GM11168 (cell line): ENCODE results near the gene MAP4K5.

Experiments
- in situ Hi-C: fragments of 300-500 bp; cut with MboI; formaldehyde crosslinking; loops from one replicate; pipeline ENCODE4 v1.12.0; 2022; ENCODE audit warnings: low sequenced_read_pairs; ENCODE audit not compliant: unreplicated experiment

Gene MAP4K5

DNA sequence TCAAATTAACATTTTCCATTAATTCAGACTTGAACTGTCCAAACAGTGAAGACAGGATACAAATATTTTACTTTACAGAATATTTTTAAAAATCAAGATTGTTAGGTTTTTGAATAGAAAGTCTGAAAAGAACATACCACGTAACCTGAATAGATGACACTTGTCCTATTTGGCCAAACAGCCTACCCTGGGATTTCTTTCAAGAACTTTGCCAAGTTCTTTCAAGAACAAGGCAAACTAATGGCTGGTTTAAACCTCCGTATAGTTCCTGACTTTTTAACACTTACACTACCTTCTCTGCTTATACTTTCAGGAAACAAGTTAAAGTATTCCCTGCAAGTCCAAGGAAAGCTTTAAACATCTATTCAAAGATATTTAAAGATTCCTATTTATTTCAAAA lies 35.0 kb downstream of the MAP4K5 start:
- in situ Hi-C loops: no loop called here

DNA sequence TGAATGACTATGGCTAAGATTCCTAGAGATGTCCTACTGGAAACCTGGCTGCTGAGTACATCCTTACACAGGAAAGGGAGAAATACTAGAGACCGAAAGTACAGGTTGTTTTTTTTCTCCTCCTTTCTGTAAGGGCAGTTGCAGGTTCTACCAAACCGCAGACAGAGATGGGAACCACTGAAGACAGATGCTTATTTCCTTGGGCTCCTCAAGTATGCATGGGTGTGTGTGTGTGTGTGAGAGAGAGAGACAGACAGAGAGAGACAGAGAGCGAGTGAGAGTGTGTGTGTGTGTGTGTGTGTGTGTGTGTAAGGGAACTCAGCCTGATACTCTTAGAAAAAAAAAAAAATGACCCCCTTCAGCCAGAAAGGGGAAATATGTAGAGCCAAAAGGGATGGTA lies 42.5 kb downstream of the MAP4K5 start:
- in situ Hi-C loops: no loop called here

DNA sequence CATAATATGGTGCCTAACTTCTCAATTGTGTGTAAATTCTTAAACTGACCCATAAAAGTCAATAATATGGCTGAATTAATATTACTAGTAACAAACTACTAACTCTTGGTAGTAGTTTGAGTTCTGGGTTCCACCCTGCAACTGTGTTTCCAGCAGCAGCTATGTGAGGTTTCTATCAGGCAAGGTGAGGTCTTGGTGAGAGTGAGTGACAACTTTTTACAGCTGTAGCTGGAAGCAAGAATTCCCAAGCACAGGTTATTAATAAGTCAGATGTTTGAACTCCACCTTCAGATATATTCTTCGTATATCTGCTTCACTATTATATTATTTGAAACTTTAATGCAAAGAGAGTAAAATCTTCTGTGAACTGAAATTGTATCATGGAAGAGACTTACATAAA lies 43.8 kb downstream of the MAP4K5 start:
- in situ Hi-C loops: no loop called here

DNA sequence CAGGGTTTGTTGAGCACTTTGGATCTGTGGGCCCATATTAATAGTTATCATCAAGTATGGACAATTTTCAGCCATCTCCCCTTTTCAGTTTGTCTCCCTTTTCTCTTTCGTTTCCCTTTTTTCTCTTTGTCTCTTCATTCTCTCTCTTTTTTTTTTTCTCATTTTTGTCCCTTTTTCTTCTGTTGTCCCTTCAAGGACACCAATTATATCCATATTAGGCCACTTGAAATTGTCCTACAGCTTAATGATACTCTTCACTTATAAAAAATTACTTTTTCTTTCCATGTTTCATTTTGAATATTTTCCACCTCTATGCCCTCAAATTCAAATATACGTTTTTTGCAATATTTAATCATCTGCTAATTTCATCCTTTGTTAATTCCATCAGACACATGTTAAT lies 53.3 kb downstream of the MAP4K5 start:
- in situ Hi-C loops: no loop called here

DNA sequence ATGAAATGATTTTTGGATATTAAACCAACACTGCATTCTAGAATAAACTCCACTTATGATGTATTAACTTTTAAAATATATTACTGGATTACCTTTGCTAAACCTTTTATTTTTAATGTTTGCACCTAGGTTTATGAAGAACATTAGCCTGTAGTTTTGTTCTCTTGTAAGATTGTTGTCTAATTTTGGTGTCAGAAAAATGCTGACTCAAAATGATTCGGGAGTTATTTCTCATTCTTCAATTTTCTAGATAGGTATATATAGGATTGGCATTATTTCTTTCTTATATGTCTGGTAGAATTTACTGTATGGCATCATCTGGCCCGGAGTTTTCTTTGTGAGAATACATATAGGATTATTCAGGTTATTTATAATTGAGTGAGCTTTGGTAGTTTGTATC lies 54.6 kb downstream of the MAP4K5 start:
- in situ Hi-C loops: no loop called here

DNA sequence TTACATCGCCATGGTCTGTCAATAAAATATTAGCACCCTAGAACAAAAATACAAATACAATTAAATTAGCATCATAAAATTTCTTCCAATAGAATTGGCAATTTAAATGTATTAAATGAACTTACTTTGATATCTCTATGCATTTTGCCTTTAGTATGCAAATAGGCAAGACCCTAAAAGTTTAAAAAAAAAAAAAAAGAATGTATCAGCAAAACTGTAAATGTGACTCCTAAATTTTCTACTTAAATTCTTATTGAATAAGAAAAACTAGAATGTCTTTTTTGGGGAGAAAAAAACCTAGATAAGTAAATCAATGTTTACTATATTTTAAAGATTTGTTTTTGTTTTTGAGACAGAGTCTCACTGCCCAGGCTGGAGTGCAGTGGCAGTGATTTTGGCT lies 56.2 kb downstream of the MAP4K5 start:
- in situ Hi-C loops: no loop called here

DNA sequence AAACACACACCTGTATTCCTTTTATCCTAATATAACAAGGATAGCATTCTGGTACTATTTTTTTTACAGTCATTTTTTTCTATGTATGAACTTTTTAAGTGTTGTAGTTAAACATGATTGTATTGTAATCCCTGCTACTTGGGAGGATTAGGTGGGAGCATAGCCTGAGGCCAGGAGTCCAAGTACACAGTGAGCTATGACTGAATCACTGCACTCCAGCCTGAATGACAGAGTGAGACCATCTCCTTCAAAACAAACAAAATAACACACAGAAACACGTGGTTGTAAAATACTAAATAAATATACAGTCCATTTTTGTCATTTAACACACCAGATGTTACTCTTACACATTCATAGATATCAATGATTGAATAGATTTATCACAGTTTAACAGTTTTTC lies 56.9 kb downstream of the MAP4K5 start:
- in situ Hi-C loops: no loop called here

DNA sequence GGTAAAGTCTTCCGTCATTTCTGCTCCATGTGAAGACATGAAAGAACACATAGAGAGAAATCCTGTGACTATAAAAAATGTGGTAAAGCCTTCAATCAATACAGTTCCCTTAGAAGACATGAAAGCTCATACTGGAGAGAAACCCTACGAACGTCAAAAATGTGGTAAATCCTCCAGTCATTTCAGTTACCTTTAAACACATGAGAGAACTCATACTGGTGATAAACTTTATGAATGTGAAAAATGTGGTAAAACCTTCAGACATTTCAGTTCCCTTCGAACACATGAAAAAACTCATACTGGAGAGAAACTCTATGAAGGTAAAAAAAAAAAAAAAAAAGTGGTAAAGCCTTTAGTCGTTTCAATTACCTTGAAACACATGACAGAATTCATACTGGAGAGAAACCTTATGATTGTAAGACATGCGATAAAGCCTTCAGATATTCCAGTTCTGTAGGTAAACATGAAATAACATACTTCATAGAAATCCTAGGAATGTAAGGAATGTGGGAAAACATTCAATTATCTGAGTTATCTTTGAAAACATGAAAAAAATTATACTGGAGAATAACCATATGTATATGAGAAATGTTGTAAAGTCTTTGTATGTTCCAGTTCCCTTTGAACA lies 60.4 kb downstream of the MAP4K5 start:
- in situ Hi-C loops: no loop called here

DNA sequence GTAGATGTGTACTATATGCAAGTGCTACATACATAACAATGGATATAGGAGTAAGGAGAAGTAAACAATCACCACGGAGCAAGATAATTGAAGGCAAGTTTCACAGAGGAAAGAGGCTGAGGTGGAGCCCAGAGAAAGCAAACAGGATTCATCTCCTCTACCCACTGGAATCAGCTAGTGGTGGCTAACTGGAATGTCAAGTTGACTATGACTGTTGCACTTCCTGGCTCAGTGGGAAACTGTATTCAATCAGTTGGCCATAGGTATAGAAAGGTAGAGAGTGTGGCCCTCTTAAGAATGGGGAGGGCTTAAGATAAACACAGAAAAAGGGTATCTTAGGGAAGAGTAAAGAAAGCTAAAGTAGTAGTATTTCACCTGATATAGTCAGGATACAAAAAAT lies 62.4 kb downstream of the MAP4K5 start:
- in situ Hi-C loops: no loop called here

DNA sequence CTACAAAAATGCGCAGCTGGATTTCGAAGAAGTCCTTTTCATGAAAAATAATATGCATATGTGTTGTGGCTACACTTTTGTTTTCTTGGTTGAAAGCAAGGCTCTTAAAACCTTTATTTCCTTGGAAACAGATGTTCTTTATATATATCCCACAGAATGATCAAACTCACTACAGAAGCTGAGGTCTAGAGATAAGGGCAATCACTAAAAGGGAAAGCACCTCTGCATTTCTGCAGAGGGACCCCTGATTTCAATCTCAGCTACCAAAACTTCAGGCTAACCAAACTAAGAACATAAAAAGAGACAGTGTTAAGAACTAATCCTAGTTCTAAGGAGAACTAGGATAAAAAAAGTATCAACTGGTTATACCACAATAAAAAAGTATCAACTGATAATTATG lies 70.3 kb downstream of the MAP4K5 start:
- in situ Hi-C loops: no loop called here

DNA sequence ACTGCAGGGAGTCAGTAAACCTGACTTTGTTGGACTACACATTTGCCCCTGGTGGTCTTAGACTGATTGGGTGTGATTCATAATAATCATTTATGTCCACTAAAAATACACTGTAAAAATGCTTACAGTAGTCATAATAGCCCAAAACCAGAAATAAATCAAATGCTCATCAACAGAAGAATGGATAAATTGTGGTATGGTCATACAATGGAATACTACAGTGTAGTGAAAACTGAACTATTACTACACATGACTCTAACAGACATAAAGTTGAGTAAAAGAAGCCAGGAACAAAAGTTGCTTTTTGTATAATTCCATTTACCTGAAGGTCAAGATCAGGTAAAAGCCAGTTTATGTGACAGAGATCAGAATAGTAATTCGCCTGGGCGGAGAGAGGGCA lies 78.5 kb downstream of the MAP4K5 start:
- in situ Hi-C loops: no loop called here

DNA sequence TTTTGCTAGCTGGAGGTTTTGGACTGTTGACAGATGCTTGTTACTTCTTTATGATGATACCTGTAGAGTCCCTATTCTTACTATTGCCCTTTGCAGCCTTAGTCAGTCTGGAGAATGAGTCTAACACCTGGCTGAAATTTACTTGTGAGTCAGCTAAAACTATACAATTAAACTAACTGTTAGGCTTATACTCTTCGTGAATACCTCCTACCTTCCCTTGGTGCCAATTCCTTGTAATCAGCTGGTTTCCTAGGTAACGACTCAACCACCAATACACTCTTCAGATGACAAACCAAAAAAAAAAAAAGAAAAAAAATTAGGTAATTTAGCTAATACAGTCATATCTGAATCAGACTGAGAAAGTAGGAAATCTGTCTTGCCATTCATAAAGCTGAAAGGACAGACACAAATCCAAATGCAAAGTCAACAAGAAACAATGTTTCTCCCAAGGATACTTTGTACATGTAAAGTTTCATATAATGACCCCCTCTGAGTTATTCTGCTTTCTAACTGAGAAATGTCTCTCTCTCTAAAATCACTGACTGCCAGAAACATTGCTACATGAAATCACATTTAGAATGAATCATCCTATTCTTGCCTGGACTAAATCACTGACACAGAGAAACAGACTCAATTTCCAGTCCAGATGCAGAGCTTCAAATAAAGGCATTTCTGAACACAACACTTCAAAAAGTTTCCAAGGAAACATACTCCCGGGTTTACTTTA lies 79.2 kb downstream of the MAP4K5 start:
- in situ Hi-C loops: no loop called here

DNA sequence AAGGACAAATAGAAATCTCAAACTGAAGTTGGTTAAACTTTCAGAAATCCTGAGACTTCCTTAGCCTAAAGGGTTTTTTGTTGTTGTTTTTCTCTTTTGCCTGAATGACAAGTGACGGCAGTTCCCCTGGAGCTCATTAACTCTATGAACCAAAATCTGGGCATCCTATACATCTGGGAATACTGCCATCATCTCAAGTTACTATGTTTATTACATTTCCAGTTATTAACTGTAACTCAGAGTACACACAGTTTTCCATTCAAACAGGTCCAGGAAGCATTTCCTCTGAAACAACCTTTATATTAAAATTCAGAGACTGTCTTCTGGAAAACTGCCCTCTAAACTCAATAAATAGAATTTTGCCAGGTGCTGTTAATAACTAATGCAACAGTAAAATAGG lies 80.1 kb downstream of the MAP4K5 start:
- in situ Hi-C loops: no loop called here

DNA sequence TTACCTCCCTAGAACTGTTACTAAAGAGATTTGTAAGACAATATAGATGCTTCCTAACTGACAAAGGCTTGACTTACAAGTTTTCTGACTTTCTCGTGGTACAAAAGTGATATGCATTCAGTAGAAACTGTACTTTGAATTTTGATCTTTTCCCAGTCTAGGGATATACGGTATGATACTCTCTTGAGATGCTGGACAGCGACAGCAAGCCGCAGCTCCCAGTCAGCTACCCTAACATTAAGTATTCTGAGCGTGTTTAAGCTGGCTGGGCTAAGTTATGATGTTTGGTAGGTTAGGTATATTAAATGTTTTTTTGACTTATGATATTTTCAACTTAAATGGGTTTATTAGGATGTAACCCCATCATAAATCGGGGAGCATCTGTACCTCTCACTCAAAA lies 80.5 kb downstream of the MAP4K5 start:
- in situ Hi-C loops: no loop called here

DNA sequence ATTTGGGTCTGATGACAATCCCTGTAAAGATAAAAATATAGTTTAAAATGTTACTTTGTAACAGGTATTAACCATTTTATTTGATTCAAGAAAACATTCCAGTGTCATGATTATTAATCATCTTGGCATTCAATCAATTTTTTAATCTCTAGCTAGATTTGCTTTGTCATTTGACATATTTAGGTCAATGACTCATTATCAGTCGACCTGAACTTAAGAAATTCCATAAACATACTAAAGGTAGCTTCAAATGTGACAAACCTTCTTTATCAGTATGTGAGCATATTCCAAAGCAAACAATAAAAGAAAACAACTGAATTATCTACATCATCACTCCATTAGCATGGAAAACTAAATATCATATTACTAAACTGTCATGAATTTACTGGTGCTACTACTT lies 84.9 kb downstream of the MAP4K5 start:
- in situ Hi-C loops: no loop called here

DNA sequence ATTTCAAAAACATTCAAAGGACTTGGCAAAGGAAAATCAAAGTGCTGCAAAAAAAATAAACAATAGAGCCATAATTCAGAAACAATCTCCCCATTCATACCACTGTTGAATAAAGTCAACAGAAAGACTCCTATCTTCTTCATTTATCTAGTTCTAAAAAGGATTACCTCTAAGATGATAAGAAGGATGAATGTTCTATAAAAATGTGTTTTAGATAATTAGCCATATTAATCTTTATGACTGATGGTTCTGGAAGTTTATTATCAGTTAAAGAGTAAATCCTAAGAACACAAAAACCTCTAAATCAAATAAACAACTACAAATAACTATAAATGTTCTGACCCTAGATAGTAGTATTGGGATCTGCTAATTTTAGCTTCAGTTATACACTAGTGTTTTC lies 97.8 kb downstream of the MAP4K5 start:
- in situ Hi-C loops: no loop called here

DNA sequence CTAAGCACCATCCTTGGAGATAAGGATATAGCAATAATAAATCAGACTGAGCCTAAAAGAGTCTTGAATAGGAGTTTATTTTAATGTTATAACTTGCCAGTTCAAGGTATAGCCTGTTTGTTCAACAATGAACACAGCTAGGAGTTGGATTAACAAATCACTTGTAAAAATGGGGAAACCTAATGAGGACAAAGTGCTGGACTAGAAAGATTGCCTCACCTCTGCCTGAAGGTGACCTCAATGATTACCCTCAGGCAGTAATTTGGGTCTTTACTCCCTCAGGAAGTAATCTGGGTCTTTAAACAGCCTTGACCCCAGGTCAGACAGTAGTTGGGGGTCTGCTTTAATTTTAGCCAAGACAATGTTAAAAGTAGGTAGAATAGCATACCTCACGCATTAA lies 100.2 kb downstream of the MAP4K5 start:
- in situ Hi-C loops: no loop called here

DNA sequence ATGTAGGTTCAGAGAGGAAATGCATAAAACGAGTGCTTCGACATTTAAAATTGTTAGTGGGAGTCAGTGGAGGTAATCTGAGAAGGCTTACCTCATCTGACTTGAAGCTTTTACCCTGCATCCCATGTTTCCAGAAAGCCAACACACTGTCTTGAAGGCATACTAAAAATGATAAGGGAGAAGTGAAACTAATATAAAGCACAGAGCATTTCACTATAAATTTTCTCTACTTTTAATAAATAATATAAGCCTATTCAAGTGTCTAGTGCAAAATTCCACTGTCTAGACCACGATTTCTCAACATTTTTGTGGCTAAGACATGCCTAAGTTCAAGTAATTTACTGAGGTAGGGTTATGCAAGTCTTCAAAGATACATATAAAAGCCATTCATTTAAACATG lies 106.6 kb downstream of the MAP4K5 start:
- in situ Hi-C loops: no loop called here

DNA sequence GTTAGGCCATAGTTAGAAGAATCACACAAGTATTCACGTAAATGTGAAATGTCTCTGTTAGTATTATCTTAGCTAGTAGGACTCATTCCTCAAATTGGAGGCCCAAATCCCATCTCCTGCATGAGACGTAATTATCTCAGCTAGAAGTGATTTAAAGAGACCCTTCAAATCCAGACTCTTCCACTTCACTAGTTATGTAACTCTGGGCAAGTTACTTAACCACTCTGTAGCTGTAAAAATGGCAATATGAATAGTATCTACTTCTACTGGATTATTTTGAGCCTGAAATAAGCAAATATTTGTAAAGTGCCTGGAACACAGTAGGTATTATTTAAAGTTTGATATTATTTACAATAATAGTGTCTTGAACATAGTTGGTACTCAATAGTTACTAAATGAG lies 107.3 kb downstream of the MAP4K5 start:
- in situ Hi-C loops: no loop called here

DNA sequence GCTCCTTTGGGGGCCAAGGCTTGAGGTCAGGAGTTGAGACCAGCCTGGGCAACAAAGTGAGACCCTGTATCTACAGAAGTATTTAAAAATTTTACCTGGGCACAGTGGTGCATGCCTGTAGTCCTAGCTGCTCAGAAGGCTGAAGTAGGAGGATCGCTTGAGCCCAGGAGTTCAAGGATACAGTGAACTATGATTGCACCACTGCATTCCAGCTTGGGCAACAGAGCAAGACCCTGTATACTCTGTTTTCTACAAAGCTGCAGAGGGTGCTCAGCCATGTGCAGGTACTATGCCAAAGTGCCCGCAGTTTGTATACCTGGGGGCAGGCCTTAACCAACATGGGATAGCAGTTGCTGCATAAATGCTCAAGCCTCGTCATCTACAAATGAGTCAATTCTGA lies 108.8 kb downstream of the MAP4K5 start:
- in situ Hi-C loops: no loop called here

DNA sequence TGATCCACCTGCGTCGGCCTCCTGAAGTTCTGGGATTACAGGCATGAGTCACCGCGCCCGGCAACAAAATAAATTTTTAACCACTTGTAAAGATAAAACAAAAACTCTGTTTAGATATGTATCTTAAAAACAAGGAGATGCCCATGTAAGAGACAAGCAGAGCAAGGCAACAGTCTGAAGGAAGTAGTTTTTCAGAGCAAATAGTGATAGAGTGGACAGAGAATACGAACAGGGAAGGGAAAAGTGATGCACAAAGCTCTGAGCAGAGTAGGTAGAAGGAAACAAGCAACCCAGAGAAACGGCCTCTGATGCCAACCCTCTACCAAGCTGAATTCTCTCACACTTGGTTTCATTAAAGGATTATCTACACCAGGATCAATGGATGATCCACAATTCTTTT lies 110.9 kb downstream of the MAP4K5 start:
- in situ Hi-C loops: no loop called here

DNA sequence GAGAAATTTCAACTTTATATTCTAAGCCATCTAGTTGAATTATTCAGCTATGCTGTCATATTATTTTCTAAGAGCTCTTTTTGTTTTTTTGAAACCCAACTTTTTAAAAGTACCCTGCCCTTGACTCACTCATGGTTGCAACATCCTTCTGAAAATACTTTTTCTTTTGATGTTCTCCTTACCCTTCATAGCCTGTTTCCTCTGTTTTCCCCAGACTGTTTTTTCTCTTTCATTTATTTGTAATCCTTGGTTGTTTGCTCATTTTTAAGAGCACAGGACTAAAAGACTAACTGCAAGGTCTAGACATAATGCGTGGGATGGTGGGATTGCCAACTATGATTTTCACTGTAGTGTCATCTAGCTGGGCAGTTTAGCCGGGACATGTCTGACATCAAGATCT lies 114.5 kb downstream of the MAP4K5 start:
- in situ Hi-C loops: no loop called here
